ENCODE measurements around the gene CACNA2D4.
A peak's percentile ranks its signal among the peaks of the same experiment; 100 is the strongest.

The CACNA2D4 gene

GRCh38 chr12:1798641-1799020 is 119.8 kb downstream of the CACNA2D4 start:
- H3K27ac ChIP-seq, result no peak overlapping the region
- no peak overlapping the region for H3K4me3 ChIP-seq
- DNase-seq (ENCODE audit: low spot score), result peak; percentile 75
- TF ChIP-seq CTCF (IDR thresholded peaks at IDR 0.05), result no peak

- no peak overlapping the region for H3K4me3 ChIP-seq
- H3K27ac ChIP-seq, result peak overlapping the region in 1 of 2 donors; percentile 83
- DNase-seq (ENCODE audit: low spot score), result peak; percentile 73
- no peak for TF ChIP-seq CTCF (IDR thresholded peaks at IDR 0.05)
Observed at GRCh38 chr12:1797991-1798640, 120.3 kb downstream of the CACNA2D4 start.

- TF ChIP-seq CTCF (IDR thresholded peaks at IDR 0.05), result no peak
- DNase-seq (ENCODE audit: low spot score), result peak; percentile 78
- peak overlapping the region; percentile 78 for H3K4me3 ChIP-seq
- peak overlapping the region; percentile 54 to 83 for H3K27ac ChIP-seq
Observed at GRCh38 chr12:1797011-1797901, 121.2 kb downstream of the CACNA2D4 start.

GRCh38 chr12:1796515-1797010 is 121.9 kb downstream of the CACNA2D4 start:
- Histone ChIP-seq H3K27ac (peak overlapping the region; percentile 54 to 83), H3K4me3 (peak overlapping the region; percentile 78)
- TF ChIP-seq CTCF (IDR thresholded peaks at IDR 0.05), result no peak
- peak; percentile 78 for DNase-seq (ENCODE audit: low spot score)

GRCh38 chr12:1795785-1796514 is 122.5 kb downstream of the CACNA2D4 start:
- Histone ChIP-seq H3K4me3 (peak overlapping the region; percentile 78), H3K27ac (peak overlapping the region; percentile 54 to 83)
- DNase-seq (ENCODE audit: low spot score), result peak; percentile 92
- TF ChIP-seq CTCF (IDR thresholded peaks at IDR 0.05), result peak; percentile 95

GRCh38 chr12:1795221-1795784 is 123.1 kb downstream of the CACNA2D4 start:
- no peak for TF ChIP-seq CTCF (IDR thresholded peaks at IDR 0.05)
- peak overlapping the region; percentile 78 for H3K4me3 ChIP-seq

More at GRCh38 chr12:1795221-1795784, 123.1 kb downstream of the CACNA2D4 start:
- DNase-seq (ENCODE audit: low spot score), result peak; percentile 68
- peak overlapping the region in 1 of 2 donors; percentile 83 for H3K27ac ChIP-seq

Measured in coronary artery (tissue), 2 donors.